Stimulated activated CD4-positive, alpha-beta T cell treated with anti-CD3 and anti-CD28 coated beads, Interleukin-1b, Interleukin-23, amount 100 ng/mL, for 48 hours (primary cell): ENCODE results near the gene RASA3.
"Not testable (repeated sequence)": the region's sequence is repeated elsewhere in the genome, so short reads cannot be mapped to it uniquely, and the experiment has no call there.

ENCODE experiments used
- DNase-seq: peaks from one replicate; pipeline ENCODE4 v3.0.0-alpha.2; 2020

RASA3 gene, protein sequence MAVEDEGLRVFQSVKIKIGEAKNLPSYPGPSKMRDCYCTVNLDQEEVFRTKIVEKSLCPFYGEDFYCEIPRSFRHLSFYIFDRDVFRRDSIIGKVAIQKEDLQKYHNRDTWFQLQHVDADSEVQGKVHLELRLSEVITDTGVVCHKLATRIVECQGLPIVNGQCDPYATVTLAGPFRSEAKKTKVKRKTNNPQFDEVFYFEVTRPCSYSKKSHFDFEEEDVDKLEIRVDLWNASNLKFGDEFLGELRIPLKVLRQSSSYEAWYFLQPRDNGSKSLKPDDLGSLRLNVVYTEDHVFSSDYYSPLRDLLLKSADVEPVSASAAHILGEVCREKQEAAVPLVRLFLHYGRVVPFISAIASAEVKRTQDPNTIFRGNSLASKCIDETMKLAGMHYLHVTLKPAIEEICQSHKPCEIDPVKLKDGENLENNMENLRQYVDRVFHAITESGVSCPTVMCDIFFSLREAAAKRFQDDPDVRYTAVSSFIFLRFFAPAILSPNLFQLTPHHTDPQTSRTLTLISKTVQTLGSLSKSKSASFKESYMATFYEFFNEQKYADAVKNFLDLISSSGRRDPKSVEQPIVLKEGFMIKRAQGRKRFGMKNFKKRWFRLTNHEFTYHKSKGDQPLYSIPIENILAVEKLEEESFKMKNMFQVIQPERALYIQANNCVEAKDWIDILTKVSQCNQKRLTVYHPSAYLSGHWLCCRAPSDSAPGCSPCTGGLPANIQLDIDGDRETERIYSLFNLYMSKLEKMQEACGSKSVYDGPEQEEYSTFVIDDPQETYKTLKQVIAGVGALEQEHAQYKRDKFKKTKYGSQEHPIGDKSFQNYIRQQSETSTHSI

DNA sequence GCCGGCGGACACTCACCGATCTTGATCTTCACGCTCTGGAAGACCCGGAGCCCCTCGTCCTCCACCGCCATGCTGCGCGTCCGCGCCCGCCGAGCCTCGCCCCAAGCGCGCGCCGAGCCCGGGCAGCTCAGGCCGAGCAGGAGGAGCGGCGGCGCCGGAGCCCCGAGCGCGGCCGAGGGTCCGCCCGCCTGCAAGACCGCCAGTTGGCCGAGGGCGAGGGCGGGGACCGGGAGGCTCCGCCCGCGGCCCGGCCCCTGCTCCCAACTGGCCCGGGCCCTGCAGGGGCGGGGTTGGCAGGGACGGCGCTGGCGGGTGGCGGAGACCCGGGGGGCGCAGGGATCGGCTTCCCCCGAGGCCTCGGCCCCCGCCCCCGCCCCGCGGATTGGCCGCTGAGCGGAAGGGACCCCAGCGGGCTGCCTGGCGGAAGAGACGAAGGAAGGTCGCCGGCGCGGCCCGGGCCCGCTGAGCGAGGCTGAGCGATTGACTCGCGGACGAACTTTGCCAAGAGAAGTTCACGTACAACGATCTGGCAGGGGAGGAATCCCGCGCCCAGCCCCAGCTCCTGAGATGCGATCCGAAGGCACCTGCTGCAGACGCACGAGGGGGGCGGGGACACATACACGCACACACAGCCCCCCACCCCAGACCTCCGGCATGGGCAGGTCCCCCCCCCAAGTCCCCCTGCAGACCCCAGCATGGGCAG, at the start of gene RASA3:
TSS of gene RASA3 (minus strand) at position 205 of the 703 bp plus-strand sequence. CDS start at position 71, 134 bp downstream.
- peak; percentile 44 for DNase-seq

GRCh38 chr13:114179087-114179658, 46.8 kb upstream of the RASA3 start, which contains the start of gene CFAP97D2:
CFAP97D2 (plus strand) TSS chr13:114179257; CDS start chr13:114179331, 74 bp downstream.
- no peak for DNase-seq

GRCh38 chr13:114177245-114178010, 45.0 kb upstream of the RASA3 start:
- no peak for DNase-seq

GRCh38 chr13:114176359-114176902, 44.0 kb upstream of the RASA3 start:
- not testable (repeated sequence) for DNase-seq

DNA sequence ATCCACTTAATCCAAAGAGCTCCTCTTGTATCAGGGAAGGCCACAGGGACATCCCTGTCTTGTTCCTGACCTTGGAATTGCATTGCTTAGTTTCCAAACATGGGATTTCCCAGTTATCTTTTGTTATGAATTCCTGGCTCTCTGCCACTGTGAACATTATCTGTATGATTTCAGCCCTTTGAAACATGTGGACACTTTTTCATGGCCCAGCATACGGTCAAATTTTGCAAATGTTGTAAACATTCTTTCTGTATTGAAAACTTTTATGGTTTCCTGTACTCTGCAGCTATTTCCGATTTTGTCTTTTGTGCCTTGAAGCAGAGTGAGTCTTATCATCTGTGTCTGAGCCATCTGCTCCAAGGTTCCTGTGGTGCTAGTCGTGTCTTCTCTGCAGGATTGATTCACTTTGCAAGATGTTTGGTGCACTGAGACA, 42.1 kb upstream of the RASA3 start:
- no peak for DNase-seq

DNA sequence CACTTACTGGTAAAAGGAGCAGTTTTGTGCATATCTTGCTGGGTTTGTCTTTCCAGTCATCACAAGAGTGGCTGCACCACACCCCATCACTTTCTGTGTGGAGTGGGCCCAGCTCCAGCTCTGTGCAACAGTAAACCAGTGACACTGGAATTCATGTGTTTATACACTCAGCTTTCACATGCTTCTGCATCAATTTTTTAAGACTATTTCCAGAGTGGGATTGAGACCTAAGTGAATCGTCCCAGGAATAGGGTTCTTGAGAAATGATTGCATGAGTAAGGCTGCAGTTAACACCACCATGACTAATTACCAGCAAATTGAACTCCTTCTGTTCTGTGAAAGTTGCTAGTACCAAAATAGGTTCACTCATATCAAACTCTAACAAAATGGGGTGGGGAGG, 41.3 kb upstream of the RASA3 start:
- no peak for DNase-seq

DNA sequence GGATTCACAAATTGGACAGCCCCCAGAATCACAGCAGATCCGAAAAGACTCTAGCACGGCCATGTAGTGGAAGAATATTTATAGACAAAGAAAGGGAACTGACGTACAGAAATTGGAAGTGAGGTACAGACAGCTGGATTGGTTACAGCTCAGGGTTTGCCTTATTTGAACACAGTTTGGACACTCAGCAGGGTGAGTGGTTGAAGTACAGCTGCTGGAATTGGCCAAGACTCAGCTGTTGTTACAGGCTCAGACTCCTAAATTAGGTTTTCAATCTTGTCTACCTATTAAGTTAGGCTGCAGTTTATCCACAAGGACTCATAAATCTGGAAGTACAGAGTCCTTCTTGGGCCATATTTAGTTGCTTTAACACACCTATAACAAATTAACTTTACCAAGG, 40.8 kb upstream of the RASA3 start:
- no peak for DNase-seq

DNA sequence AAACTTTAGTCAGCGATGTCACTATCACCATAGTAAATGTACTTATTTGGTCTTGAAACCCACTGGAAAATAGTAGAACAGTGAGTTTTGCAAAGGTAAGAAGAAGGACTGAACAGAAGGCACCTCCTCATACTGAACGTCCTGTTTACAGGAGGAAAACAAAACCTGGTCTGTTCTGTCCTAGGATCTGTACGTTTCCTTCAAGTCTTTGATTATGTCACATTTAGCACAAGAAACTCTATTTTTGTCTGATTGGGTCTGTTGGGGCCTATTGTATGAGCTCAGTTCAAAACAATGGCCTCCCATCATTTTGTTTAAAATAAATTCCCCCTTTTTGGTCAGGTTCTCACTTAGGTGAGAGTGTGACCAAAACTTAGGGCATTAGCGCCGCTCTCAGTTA, 35.5 kb upstream of the RASA3 start:
- DNase-seq = no peak

DNA sequence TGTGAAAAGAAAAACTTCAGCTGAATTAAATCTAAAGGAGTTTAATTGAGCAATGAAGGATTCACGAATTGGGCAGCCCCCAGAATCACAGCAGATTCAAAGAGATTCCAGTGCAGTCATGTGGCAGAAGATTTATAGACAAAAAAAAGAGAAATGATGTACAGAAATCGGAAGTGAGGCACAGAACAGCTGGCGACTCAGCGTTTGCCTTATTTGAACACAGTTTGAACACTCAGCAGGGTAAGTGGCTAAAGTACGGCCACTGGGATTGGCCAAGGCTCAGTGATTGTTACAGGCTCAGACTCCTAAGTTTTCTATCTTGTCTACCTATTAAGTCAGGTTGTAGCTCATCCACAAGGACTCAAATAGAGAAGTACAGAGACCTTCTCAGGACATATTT, 35.0 kb upstream of the RASA3 start:
- no peak for DNase-seq

DNA sequence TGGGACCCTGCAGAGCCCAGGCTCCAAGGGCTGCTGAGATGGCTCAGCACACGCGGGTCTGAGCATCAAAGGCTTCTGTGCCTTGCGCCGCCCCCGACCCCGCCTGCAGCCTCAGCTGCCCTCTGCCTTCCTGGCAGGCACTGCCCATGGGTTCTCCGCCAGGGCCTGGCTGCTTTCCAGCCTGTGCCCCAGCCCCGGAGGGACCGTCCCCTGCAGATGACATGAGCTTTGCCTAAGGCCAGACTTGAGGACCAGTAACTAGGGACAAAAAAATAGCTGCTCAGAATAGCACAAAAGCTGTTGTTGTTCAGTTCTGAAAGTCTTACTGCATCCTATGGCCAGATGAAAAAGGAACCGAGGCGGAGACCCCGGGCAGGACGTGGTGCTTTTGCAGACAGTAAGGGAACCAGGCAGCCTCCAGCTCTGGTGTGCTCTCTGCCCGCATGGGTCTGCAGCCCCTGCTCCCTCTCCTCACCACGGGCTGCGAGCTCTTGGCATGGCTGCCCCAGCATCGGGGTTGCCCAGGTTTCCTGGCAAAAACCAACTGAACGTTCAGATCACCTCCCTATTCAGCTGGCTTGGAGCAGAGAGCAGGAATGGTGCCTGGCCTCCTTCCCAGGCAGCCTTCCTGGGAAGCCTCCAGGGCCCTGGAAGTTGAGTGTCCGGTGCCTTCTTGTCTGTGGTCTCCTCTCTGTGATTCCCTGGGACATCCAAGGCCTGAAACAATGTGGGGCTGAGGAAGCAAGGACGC, 34.1 kb upstream of the RASA3 start:
- no peak for DNase-seq

DNA sequence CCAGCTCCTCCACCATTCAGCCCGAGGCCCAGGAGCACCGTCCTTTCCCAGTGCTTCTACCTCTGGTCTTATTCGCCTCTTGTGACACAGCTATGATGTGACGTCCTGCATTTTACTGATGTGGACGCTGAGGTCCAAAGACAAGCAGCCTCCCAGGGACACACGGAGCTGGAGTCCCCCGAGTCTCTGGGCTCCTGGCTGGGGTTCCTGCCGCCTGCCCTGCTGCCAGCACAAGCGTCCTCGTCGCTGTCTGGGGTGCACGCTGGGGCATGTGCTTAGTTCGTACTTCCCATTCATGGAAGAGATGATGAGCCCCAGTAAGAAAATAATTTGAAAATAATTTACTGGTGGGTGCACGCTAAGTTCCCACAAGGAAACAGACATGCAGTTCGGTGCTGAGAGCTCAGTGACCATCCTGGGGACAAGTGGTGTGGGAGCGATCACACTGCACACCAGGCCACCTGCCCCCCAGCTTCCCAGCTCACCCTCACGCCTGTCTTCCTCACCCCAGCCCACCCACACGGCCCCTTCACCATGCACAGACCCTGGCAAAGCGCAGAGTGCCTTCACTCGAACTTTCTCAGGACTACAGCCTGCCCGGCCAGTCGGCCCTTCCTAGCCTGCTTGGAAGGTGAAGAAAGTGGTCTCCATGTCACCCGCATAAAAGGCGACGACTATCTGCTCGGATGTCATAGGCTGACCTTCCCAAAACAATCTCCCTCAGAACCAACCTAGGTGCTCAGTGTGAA, 32.4 kb upstream of the RASA3 start:
- no peak for DNase-seq

- no peak for DNase-seq
Observed at GRCh38 chr13:114164053-114164452, 31.6 kb upstream of the RASA3 start.

DNA sequence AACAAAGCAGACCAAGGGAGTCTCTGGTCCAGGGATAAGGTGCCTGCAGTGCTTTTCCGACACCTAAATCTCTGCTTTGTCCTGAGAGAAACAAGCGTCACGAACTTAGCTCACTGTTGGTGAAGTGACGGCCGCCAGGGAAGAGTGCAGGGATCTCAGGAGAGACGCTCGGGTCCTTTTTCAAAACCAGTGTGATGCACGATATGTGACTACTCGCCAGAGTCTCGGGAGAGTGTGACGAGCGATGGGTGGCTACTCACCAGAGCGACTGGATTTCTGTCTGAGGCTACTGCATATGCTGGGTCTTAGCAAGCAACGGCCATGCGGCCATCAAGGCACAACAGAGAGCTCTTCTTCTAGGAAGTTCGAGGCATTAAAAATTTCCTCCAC, 30.1 kb upstream of the RASA3 start:
- no peak for DNase-seq

DNA sequence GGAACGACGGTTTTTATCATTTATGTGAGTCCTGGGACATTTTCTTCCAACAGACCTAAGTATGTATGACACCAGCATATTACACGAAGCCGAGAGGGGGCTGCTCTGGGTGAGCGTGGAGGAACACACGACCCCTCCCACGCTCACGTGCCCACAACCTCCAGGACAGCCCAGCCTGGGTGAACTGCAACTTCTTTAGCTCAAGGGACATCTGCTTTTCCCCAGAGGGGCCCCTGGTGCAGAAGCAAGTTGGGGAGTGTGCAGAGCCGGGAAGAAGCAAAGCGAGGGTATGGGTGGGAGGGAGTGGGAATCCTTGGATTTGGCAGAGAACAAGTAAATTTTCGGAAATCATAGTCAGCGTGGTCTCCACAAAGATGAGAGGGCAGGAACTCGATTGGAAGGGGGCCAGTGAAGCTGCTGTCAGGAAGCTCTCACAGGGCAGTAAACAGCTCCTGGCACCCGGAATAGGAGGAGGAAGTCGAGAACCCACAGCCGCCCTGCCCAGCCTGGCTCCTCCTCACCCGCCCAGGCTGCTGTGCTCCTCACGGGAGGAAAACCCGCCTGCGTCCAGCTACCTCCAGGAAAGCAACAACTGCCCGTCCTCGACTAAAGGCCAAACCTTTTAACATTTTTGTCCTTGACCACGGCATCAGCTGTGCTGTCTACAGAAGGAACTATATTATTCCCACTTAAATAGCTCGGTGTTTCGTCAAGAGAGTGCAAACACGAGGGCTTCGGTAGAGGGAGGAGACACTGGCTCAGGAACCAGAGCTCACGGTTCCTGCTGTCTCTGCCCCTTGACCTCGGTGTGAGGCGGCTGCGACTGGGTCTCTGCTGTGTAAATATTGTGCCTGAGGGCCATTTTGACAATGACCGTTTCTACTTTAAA, 29.5 kb upstream of the RASA3 start:
- peak; percentile 26 for DNase-seq

GRCh38 chr13:114161028-114161556, 28.7 kb upstream of the RASA3 start:
- DNase-seq = peak; percentile 33

GRCh38 chr13:114158869-114159666, 26.6 kb upstream of the RASA3 start:
- DNase-seq = not testable (repeated sequence)

DNA sequence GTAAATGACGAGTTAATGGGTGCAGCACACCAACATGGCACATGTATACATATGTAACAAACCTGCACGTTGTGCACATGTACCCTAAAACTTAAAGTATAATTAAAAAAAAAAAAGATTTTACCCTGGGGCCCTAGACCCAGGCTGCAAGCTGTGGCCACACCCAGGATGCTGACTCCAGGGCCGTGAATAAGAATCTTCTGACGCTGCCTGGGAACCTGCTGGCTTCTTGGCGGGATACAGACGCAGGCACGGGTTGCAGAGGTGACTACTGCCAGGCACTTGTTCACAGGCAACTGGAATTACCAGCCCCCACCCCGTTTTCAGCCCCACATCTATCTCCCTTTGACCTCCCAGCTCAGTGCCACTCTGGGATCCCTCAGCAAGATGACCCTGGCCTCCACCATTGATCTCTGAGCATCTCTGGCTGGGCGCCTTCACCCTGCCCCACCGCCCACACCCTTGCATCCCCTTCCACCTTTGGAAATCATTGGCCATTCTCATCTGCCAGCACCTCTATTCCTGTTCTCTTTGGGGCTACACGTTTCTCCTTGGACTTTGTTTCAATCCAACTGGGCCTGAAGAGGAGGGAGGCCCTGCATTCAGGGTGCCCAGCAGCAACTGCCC, 25.6 kb upstream of the RASA3 start:
- no peak for DNase-seq
